Stimulated activated CD4-positive, alpha-beta T cell treated with anti-CD3 and anti-CD28 coated beads, Interleukin-1b, Interleukin-23, amount 100 ng/mL, for 1 hour (primary cell): ENCODE data around the gene SLC22A1.

Source experiments
- DNase-seq, 2 donors: peaks; one replicate each; pipeline ENCODE4 v3.0.0-alpha.2; 2020; ENCODE audit warnings: low read depth in 2 of 2

Gene SLC22A1

DNA sequence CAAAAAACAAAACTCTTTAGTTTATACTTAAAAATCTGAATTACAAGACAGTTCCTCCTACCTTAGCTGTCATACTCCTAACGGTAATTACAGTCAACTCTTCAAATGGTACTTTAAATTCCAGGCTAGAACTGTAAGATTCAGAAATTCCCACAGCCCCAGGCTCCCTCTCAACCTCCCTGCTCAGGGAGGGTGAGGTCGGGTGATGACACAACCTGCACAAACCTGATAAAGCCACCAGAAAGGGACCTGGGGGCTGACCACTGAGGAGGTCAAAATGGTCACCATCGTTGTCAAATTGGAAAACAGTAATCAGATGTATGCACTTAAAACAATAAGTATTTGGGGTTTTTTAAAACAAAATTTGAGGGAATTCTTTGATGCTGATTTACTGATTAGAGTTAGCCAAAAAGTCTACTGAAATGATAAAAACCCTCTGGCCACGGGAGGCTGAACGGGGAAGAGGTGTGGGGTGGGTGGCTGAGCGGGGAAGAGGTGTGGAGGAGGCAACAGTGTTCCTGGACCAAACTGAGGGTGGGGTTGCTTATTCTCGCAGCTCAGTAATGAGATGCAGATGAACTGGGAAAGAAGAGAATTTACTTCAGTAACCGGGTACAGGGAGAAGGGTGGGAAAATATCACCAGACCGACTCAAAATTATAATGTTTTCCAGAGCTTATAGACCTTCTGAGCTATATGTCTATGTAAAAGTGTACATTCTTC is 52.4 kb downstream of the SLC22A1 start:
- no peak for DNase-seq

DNA sequence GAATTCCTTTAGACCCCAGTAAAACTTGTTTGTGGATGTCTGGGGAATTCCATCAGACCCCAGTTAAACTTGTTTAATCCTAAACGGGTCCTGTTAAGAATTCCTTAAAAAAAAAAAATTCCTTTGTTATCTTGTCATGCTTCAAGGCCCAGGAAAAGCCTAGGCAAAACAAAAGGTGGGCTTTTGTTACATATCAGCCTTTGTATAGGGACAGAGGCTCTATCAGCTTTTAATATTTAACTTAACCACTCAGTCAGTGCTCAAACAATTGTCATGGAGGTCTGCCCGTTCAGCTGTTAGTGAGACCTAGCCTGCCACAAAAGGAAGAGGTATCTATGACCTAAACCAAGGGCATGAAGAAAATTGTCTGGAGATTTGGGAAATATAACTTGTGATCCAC is 53.1 kb downstream of the SLC22A1 start:
- no peak for DNase-seq

DNA sequence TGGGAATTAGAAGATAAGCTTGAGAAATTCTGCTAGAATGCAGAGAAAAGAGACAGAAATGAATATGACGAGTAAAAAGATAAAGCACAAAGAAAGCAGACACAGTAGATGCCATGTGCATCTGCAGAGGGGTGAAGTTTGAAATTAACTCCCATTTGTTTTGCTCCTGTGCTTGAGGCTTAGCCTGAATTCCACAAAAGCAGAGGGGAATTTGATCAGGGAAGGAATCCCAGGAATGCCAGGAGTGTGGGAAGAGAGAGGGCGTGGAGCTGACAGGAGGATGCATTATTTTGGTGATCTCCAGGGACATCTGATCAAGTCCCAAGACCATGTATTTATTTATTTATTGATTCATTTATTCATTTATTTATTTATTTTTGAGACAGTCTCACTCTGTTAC is 55.6 kb downstream of the SLC22A1 start:
- DNase-seq: no peak

DNA sequence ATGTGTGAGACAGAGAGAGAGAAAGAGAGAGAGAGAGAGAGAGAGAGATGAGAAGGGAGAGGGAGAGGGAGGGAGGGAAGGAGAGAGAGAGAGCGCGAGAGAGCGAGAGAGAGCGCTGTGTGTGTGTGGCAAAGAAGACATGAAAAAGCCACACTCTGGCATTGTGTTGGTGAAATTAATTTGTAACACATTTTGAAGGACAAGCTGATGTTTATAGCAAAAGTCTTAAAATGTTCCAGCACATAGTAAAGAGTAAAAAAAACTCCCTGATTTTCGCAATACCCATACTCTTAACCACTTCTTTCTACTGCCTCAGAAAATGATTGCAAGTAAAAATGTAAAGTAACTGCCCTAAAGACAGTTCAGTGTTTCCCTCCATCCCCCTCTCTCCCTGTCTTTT is 56.7 kb downstream of the SLC22A1 start:
- no peak for DNase-seq

DNA sequence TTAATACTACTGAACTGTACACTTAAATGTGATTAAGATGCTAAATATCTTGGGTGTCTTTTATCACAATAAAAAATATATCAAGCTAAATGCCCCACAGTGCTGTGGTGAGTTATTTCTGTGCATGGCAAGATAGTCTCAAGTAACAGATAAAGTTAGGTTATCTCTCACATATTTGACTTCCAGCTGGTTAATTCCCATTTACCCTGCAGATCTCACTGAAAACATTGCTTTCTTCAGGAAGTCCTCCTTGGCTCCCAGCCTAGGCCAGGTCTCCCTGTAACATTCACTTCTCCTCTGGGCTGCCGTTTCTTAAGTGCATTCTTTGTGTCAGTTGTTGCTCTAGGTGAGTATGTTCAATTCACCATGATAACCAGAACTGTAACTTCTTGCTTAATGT is 59.1 kb downstream of the SLC22A1 start:
- DNase-seq: no peak

DNA sequence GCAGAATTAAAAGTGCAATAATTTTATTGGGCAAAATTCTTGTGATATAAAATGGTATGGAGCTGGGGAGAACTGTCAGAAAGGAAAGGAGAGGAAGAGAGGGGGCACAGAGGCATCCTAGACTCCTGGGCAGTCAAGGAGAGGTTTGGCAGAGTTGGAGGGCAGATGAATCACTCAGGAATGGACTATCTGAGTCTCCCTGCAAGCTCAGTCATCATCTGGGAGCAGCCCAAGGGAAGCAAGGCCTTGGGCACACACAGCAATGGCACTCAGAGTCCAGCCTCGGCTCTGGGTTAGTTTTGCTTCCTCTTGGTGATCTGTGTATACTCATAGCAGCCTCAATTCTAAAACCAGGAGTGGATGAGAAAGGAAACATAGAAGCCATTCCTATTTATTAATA is 67.2 kb downstream of the SLC22A1 start:
- no peak for DNase-seq

DNA sequence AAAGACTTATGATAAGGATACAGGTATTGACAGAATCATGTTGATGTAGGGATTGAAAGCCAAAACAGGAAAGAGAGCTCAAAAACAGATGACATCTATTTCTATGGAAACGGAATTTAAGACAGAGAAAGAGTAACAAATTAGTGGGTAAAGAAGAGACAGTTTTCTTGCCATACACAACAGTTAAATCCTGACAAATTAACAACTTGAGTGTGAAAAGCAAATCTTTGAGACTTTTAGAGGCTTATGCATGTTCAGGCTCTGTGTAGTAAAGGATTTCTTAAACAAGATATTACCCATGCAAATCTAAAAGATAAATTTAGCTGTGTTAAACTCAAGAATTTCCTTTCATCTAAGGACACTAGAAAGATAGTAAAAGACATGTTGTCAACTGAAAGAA is 68.5 kb downstream of the SLC22A1 start:
- DNase-seq: no peak

DNA sequence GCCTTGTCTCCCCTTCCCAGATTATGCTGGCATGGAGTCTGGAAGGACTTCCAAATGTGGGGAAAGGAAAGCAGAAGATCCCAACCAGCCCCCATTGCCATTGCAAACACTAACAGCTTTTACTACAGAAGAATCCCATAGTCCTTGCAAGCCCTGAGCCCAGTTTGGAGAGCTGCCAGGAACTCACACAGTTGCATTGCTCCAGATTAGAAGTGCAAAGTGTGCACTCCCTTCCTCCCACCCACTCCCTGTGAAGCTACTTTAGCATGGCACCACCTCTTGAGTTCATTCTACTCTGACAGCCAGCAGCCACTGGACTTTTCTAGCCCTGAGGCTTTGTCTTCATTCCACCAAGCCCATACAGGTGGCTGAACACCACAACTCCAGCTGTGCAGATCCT is 69.4 kb downstream of the SLC22A1 start:
- no peak for DNase-seq

DNA sequence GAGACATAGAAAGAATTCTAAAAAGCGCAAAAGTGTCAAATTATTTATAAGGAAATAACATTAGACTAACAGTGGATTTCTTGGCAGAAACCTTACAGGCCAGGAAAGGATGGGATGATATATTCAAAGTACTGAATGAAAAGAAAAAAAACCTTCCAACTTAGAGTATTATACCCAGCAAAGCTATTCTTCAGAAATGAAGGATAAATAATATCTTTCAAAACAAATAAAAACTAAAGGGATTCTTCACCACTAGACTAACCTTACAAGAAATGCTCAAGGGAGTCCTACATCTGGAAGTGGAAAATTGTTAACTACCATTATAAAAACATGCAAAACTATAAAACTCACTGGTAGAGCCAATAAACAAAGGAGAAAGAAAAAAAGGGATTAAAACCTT is 71.2 kb downstream of the SLC22A1 start:
- no peak for DNase-seq

DNA sequence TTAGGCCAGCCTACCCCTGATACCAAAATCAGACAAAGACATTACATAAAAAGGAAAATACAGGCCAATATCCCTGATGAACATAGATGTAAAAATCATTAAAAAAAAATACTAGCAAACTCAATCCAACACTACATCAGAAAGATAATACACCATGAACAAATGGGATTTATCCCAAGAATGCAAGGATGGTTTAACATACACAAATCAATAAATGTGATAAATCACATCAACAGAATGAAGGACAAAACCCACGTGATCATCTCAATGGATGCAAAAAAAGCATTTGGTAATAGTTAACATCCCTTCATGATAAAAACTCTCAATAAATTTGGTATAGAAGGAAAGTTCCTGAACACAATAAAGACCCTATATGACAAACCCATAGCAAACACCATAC is 73.2 kb downstream of the SLC22A1 start:
- no peak for DNase-seq

DNA sequence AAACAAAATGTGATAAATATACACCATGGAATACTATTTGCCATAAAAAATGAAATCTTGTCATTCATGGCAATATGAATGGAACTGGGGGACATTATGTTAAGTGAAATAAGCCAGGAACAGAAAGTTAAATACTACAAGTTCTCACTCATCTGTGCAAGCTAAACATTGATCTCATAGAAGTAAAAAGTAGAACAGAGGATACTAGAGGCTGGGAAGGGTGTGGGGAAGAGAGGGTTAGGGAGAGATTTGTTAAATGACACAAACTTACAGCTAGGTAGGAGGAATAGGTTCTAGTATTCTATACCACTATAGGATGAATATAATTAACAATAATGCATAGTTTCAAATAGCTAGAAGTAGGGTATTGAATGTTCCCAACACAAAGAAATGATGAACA is 76.0 kb downstream of the SLC22A1 start:
- DNase-seq: no peak

DNA sequence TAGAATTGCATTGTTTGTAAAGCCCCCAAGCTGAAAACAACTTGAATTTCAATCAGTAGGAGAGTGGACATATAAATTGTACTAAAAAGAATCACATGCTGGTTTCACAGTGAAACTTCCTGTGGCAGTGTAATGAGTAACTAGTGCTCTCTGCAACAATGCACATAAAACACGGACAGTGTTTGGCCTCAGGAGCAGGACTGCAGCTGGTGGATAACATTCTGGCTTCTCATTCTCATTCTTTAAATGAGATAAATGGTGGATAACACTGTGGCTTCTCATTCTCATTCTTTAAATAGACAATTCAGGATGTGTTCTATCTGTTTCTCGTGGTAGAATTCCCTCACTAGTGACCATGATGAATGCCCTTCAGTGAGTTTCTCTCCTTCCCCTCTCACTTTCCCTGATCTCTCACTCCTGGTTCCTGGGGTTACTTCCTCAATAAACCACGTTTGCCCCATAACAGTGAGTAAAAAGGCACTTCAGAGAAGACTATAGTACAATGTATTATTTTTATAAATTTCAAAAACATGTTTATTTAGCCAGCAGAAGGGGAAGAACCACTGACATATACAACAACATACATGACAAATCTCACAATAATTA is 77.1 kb downstream of the SLC22A1 start:
- DNase-seq: no peak

DNA sequence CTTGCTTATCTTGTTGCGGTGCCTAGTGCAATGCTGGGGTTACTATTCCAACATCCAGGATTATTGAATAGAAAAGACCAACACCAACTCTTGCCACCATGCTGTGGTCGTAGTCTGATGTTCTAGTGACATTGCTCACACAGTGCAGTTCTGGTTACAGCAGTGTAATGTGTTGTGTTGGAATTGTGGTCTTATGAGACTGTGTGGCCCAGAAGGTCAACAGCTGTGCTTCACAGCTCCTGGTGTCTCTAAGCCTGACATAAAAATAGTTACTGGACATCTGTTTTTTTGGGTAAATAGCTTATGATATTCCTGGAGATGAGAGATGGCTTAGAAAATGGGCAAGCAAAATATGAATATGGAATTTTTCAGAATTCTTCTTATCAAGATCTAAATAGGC is 79.4 kb downstream of the SLC22A1 start:
- no peak for DNase-seq

DNA sequence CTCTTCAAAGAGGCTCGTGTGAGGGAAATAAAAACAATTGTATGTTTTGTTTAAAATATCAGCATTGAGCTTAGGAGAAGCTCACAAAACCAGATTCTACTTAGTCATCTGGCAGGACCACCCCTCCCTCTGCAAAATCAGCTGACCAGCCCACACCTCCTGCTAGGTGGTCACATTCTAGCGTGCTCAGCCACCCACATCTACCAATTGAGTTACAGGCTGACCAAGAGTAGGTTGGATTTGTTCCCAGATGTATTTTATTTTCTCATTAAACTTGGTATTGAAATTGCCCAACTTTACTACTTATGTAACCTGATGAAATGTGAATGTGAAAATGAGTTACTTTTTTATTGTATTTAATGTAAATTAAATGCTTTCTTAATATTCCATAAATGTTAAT is 80.8 kb downstream of the SLC22A1 start:
- no peak for DNase-seq

DNA sequence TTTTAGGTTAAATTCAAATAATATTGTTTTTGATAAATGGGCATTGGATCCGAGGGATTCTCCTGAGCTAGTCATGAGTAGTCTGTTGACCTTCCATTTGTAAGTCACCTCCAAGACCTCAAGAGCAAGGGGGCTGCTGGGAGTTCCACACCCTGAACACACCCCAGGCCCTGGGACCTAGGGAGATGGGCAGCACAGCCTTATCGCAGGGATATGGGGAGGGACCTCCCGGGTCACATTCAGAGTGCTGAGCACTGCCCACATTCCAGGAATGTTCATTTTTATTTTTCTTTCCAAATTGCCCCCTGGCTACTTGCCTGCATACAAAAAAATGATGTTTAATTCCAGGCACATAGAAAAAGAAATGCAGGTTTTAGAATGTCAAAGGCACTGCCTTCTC is 81.5 kb downstream of the SLC22A1 start:
- no peak for DNase-seq

DNA sequence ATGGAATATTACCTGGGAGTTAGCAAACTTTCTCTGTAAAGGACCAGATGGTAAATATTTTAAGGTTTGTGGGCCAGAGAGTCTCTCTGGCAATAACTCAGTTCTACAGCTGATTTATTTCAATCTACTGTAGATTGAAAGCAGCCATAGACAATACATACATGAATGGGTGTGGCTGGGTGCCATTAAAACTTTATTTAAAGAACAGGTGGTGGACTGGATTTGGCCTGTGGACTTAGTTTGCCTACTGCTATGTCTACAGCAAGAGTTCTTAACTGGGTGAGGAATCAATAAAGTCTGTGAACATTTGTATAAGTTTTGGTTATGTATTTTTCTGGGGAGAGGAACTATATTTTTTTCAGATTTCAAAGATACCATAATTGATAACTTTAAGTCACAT is 81.9 kb downstream of the SLC22A1 start:
- DNase-seq: no peak

DNA sequence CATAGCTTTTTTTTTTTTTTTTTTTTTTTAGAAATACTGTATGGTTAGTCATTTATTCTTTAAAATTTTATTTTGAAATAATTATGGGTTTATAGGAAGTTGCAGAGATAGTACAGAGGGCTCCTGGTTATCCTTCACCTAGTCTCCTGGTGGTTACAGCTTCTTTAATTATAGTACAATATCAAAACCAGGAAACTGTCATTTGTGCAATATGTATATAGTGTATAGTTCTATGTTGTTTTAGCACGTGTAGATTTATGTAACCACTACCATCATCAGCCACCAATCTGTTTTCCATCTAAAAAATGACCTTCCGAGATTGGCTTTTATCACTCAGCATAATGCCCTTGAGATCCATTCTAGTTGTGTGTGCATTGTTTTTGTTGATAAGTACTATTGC is 82.3 kb downstream of the SLC22A1 start:
- no peak for DNase-seq

DNA sequence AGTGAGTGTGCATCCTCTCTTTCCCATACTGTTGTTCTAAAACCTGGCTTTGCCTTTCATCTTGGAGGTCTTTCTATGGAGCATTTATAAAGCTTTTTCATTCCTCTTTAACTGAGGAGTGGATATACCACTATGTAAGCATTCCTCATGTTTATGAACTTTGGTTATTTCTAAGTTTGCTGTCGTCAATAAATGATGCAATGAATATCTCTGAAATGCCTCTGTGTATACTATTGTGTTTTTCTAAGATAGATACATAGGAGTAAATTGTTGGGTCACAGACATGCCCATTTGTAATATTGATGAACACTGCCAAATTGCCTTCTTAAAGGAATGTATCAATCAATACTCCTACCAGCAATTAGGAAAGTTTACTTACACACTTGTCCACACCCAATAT is 83.1 kb downstream of the SLC22A1 start:
- no peak for DNase-seq

DNA sequence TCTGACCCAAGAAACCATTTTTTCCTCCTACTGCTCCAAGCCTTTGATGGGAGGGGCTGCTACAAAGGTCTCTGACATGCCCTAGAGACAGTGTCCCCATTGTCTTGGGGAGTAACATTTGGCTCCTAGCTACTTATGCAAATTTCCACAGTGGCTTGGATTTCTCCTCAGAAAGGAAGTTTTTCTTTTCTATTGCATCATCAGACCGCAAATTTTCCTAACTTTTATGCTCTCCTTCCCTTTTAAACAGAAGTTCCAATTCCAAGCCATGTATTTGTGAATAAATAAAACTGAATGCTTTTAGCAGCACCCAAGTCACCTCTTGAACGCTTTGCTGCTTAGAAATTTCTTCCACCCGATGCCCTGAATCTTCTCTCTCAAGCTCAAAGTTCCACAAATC is 86.0 kb downstream of the SLC22A1 start:
- DNase-seq: no peak
